NB4 (cell line): ENCODE measurements around the gene INSM1.
"Not testable (repeated sequence)": the region's sequence is repeated elsewhere in the genome, so short reads cannot be mapped to it uniquely, and the experiment has no call there.

Source experiments
- DNase-seq: peaks from one replicate; pipeline ENCODE4 v3.0.0; 2010; ENCODE audit warnings: low read depth
- H3K4me3 ChIP-seq: one replicate; pipeline ENCODE4 v1.5.1; 2011; ENCODE audit warnings: mild to moderate bottlenecking, low read depth, low read length, moderate library complexity
- CTCF ChIP-seq: IDR thresholded peaks from one replicate; pipeline ENCODE4 v1.5.1; 2012; ENCODE audit warnings: low read depth, low read length
- MAX ChIP-seq: IDR thresholded peaks from 2 replicates; pipeline ENCODE4 v1.6.1; 2011; ENCODE audit warnings: low read depth, low read length
- MYC ChIP-seq: IDR thresholded peaks from 2 replicates; pipeline ENCODE4 v1.6.1; 2011; ENCODE audit warnings: low read depth, low read length
- POLR2A ChIP-seq: IDR thresholded peaks from 2 replicates; pipeline ENCODE4 v1.6.1; 2011; ENCODE audit warnings: mild to moderate bottlenecking; ENCODE audit not compliant: insufficient read length; ENCODE audit errors: extremely low read depth

INSM1 gene

GRCh38 chr20:20353576-20353975, 14.3 kb upstream of the INSM1 start:
- no peak for TF ChIP-seq CTCF
- TF ChIP-seq MYC = no peak
- no peak for TF ChIP-seq POLR2A
- TF ChIP-seq MAX = no peak
- no peak for DNase-seq
- H3K4me3 ChIP-seq = no peak overlapping the region

- H3K4me3 ChIP-seq, DNase-seq: not testable (repeated sequence)
Measured at GRCh38 chr20:20355503-20355902, 12.4 kb upstream of the INSM1 start.

GRCh38 chr20:20358801-20359200, 9.1 kb upstream of the INSM1 start:
- no peak for DNase-seq
- H3K4me3 ChIP-seq = no peak overlapping the region
- TF ChIP-seq POLR2A (no peak), CTCF (no peak), MYC (no peak), MAX (no peak)

GRCh38 chr20:20359628-20360027, 8.3 kb upstream of the INSM1 start:
- TF ChIP-seq POLR2A (no peak), MAX (no peak), MYC (no peak), CTCF (no peak)
- DNase-seq = no peak
- no peak overlapping the region for H3K4me3 ChIP-seq

GRCh38 chr20:20360464-20360863, 7.4 kb upstream of the INSM1 start:
- no peak overlapping the region for H3K4me3 ChIP-seq
- peak; percentile 70 for DNase-seq
- TF ChIP-seq CTCF (peak; percentile 82), MYC (no peak), MAX (peak; percentile 36; the same call in 1 of the 2 replicates), POLR2A (no peak)

GRCh38 chr20:20362774-20363433, 5.0 kb upstream of the INSM1 start:
- no peak for TF ChIP-seq MYC
- no peak for TF ChIP-seq POLR2A
- TF ChIP-seq CTCF = no peak
- no peak for TF ChIP-seq MAX
- no peak overlapping the region for H3K4me3 ChIP-seq
- DNase-seq = peak; percentile 31
